Esophagus squamous epithelium (tissue), 5 donors: Measurements from ENCODE around the gene ILK. TPM values are rescaled to one million over a fixed set of nuclear protein-coding genes. Genes with fewer than 3 reads are reported as not detected.

ENCODE experiments used
- DNase-seq: peaks from one replicate; lab custom pipeline; 2025; lab: John Stamatoyannopoulos, UW
- H3K27ac ChIP-seq, 4 donors: fragments of 200-600 bp; sonication (generic); one replicate each; pipeline ENCODE4 v1.5.1; 2016 to 2019; ENCODE audit warnings: mild to moderate bottlenecking in 1 of 4
- H3K27me3 ChIP-seq, 4 donors: fragments of 200-600 bp; sonication (generic); 1 replicate in 3 of 4; 2 replicates in 1 of 4; pipeline versions ENCODE4 v1.5.1 to v1.6.0; 2017 to 2021; ENCODE audit warnings: antibody characterized with exemption in 1 of 4
- H3K36me3 ChIP-seq, 3 donors: fragments of 200-600 bp; sonication (generic); one replicate each; pipeline ENCODE4 v1.5.1; 2016 to 2019
- H3K4me1 ChIP-seq, 3 donors: fragments of 200-600 bp; sonication (generic); one replicate each; pipeline ENCODE4 v1.5.1; 2017 to 2019
- H3K4me3 ChIP-seq, 4 donors: fragments of 200-600 bp; sonication (generic); 1 replicate in 3 of 4; 2 replicates in 1 of 4; pipeline ENCODE4 v1.5.1; 2016 to 2019; ENCODE audit warnings: mild to moderate bottlenecking in 2 of 4, moderate library complexity in 1 of 4
- H3K9me3 ChIP-seq, 3 donors: fragments of 200-600 bp; sonication (generic); one replicate each; pipeline ENCODE4 v1.5.1; 2016 to 2019
- POLR2A ChIP-seq, 4 donors: fragments of 450-650 bp; IDR thresholded peaks; one replicate each; pipeline ENCODE4 v1.6.1; 2017; ENCODE audit warnings: antibody characterized with exemption in 4 of 4, mild to moderate bottlenecking in 4 of 4, moderate library complexity in 3 of 4
- WGBS, 2 donors: methylation state at CpG; one replicate each; pipeline ENCODE4 v1.1.5; 2018; 5-methylcytosine and 5-hydroxymethylcytosine counted together
- intact Hi-C: fragments of 100-400 bp; cut with DNase I; formaldehyde crosslinking; loops from one replicate; pipeline ENCODE4 v1.15.0; 2022
- total RNA-seq, 4 donors: library from RNA; depleted of rRNA; stranded (reverse); fragments of >200 nt; gene quantifications; one replicate each; pipeline ENCODE4 v1.1.0, GENCODE V29; 2016
- TF ChIP-seq, protein P1 (sequence below), 6 experiments: fragments of 450-650 bp in 4 of 6; fragments of 200-600 bp in 2 of 6; sonication (generic) in 2 of 6; IDR thresholded peaks; one replicate each; pipeline ENCODE4 v1.5.1; 2016 to 2019; ENCODE audit warnings: antibody characterized with exemption in 6 of 6, mild to moderate bottlenecking in 4 of 6, moderate library complexity in 4 of 6
- donor health status: DM: yes; HTN: yes; CAD: no.

The ILK gene
- total RNA-seq, 4 donors from 2014 or later: 34.5 to 128 (median 49.5) TPM

- H3K27me3 ChIP-seq: peaks cover 0 to 34% (median 0%) of the 10 kb centered on the region in 4 donors
- peak overlapping the region in 3 of 4 donors; percentile 12 to 53 (median 35) for H3K4me3 ChIP-seq
- no peak overlapping the region for H3K27ac ChIP-seq
- no peaks in the 10 kb centered on the region for H3K9me3 ChIP-seq
- H3K4me1 ChIP-seq: peaks cover 0 to 30% (median 0%) of the 10 kb centered on the region in 3 donors
- no peak for DNase-seq
- peaks cover 0 to 70% (median 0%) of the 10 kb centered on the region in 3 donors for H3K36me3 ChIP-seq
- TF ChIP-seq, protein P1, sequence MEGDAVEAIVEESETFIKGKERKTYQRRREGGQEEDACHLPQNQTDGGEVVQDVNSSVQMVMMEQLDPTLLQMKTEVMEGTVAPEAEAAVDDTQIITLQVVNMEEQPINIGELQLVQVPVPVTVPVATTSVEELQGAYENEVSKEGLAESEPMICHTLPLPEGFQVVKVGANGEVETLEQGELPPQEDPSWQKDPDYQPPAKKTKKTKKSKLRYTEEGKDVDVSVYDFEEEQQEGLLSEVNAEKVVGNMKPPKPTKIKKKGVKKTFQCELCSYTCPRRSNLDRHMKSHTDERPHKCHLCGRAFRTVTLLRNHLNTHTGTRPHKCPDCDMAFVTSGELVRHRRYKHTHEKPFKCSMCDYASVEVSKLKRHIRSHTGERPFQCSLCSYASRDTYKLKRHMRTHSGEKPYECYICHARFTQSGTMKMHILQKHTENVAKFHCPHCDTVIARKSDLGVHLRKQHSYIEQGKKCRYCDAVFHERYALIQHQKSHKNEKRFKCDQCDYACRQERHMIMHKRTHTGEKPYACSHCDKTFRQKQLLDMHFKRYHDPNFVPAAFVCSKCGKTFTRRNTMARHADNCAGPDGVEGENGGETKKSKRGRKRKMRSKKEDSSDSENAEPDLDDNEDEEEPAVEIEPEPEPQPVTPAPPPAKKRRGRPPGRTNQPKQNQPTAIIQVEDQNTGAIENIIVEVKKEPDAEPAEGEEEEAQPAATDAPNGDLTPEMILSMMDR (IDR thresholded peaks at IDR 0.05): no peak
- TF ChIP-seq POLR2A (IDR thresholded peaks at IDR 0.05): no peak
- intact Hi-C loops: no loop called here
- 100% methylated on average over 3 of the region's 102 CpGs; no CpG with 5 or more reads in 1 of the 2 donors for WGBS, 2 donors
Observed at GRCh38 chr11:6629892-6630631, 26.5 kb downstream of the ILK start.

- no peak for DNase-seq
- Histone ChIP-seq H3K36me3 (peaks cover 0 to 63% (median 0%) of the 10 kb centered on the region in 3 donors), H3K4me1 (peaks cover under 1 to 37% (median 3%) of the 10 kb centered on the region in 3 donors), H3K4me3 (peak overlapping the region in 3 of 4 donors; percentile 12 to 53 (median 35)), H3K27me3 (peaks cover 0 to 34% (median 0%) of the 10 kb centered on the region in 4 donors), H3K9me3 (no peaks in the 10 kb centered on the region), H3K27ac (no peak overlapping the region)
- intact Hi-C loops: no loop called here
- WGBS, 2 donors: 40 to 57% methylated on average over 6 to 11 of the region's 28 CpGs
- TF ChIP-seq, protein P1 (IDR thresholded peaks at IDR 0.05): no peak
- no peak for TF ChIP-seq POLR2A (IDR thresholded peaks at IDR 0.05)
Observed at GRCh38 chr11:6630632-6631291, 27.2 kb downstream of the ILK start.

DNA sequence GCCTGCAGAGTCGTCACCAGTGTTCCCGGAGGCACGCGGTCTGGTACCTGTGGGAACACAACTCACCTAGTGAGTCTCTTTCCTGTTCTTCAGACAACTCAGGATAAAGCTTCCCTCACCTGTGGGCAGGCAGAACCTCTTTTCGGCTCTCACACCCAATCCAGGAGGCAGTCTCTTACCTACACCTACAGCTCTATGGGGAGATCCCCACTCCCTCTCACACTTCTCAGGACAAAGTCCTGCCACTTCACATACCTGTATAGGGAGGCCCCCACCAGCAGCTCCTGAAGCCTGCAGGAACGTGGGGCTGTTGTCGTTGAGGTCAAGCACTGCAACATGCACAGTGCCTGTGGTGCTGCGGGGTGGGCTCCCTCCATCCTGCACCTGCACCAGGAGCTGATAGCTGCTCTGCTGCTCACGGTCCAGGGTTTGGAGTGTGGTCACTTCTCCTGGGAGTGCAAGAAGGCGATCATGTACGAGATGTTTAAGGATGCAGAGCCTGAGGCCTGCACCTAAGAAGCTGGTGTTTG, 27.9 kb downstream of the ILK start:
- H3K27ac ChIP-seq: no peak overlapping the region
- peaks cover 0 to 56% (median 0%) of the 10 kb centered on the region in 3 donors for H3K36me3 ChIP-seq
- WGBS, 2 donors: 72 to 89% methylated on average over 5 to 11 of the region's 11 CpGs
- H3K4me3 ChIP-seq: no peak overlapping the region
- no peak for DNase-seq
- peaks cover 7 to 44% (median 10%) of the 10 kb centered on the region in 3 donors for H3K4me1 ChIP-seq
- TF ChIP-seq, protein P1 (IDR thresholded peaks at IDR 0.05): no peak
- TF ChIP-seq POLR2A (IDR thresholded peaks at IDR 0.05): no peak
- H3K9me3 ChIP-seq: no peaks in the 10 kb centered on the region
- intact Hi-C loops: no loop called here
- peaks cover 0 to 34% (median 0%) of the 10 kb centered on the region in 4 donors for H3K27me3 ChIP-seq

- peaks cover 0 to 47% (median 0%) of the 10 kb centered on the region in 3 donors for H3K36me3 ChIP-seq
- H3K27ac ChIP-seq: no peak overlapping the region
- H3K9me3 ChIP-seq: no peaks in the 10 kb centered on the region
- TF ChIP-seq POLR2A (IDR thresholded peaks at IDR 0.05): no peak
- TF ChIP-seq, protein P1 (IDR thresholded peaks at IDR 0.05): no peak
- DNase-seq: no peak
- no peak overlapping the region for H3K4me3 ChIP-seq
- 84 to 87% methylated on average over 8 to 12 of the region's 29 CpGs for WGBS, 2 donors
- peaks cover 8 to 50% (median 10%) of the 10 kb centered on the region in 3 donors for H3K4me1 ChIP-seq
- intact Hi-C loops: no loop called here
- H3K27me3 ChIP-seq: peaks cover 0 to 34% (median 0%) of the 10 kb centered on the region in 4 donors
Observed at GRCh38 chr11:6632116-6633073, 28.8 kb downstream of the ILK start.
